NCI-H2081 (cell line): ENCODE data around the gene ROBO2.

Experiments used
- DNase-seq, 2 experiments: peaks; one replicate each; lab custom pipeline; 2025; lab: John Stamatoyannopoulos, UW

The ROBO2 gene

DNA sequence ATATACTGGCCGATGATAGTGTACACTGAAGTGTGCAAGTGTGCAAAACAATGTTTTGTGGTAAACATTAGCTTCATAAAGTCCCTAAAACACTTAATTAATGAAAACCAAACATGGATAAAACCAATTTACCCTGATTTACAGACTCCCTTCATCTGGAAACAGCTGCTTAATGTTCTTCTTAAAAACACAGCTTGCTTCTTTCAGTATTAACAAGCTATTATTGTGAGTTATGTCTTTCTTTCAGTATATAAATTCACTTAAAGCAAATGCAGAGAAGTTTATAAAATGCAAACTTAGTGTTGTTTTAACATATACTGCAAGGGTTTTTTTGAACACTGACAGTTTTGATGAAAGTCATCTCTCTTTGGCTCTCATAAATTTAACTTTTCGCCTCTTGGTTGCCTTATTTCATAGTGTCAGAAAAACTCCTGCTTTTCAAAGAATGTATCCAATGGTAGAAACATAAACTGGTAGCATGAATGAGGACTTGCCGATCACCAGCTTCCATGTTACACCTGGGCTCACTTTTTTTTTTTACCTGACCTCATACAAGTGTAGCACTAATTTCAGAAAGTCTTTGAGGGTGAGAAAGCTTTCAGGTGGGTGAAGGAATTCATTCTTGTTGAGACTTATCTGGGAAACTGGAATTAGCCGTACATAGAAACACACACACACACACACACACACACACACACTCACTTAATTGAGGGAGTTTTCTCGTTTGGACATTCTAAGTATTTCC is 532.2 kb downstream of the ROBO2 start:
- no peak for DNase-seq

DNA sequence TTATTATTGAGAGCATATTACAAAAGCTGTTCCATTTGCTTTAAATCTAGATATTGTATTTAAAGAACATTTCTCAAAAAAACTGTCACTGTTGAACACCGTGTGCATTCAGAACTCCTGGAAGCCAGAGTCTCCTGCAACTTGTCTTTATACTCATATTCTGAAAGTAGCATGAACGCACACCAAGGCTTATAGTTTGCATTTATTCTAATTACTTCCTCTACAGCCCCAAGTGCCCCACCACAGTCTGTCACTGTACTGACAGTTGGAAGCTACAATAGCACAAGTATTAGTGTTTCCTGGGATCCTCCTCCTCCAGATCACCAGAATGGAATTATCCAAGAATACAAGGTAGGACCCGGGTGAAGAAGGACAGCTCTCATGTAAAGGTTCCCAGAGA is 537.4 kb downstream of the ROBO2 start:
- DNase-seq, result no peak

DNA sequence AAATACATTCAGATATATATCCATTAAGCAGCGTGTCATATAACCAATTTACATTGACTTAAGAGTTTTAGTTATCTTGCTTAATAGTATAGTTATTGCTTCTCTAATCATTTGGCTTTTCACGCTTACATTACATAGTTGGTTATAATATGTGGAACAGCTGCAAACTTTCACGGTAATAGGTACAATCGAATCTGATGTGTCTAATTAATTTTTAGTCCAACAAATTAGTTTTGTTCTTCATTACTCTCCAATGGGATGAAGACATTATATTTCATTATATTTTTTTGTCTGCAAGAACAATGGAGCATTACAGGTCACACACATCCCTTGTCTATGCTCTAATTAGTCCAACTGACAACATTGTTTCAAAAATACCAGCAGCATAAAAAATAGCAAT is 546.3 kb downstream of the ROBO2 start:
- DNase-seq, result no peak

DNA sequence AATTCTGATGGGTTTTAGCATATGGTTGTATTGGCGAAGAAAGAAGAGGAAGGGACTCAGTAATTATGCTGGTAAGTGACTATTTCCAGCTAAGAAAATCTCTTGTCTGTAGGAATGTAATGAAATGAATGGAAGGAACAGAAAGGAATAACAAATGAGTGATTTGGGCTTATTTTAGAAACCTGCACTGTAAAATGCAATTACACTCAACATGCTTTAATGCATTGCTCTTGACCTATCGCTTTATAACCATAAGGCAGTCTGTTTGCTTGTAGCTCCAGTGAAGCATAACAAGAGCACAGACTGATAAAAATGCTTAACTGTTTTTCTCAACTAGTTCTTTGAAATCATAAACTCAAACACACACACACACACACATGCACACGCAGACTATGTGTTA is 549.0 kb downstream of the ROBO2 start:
- no peak for DNase-seq

DNA sequence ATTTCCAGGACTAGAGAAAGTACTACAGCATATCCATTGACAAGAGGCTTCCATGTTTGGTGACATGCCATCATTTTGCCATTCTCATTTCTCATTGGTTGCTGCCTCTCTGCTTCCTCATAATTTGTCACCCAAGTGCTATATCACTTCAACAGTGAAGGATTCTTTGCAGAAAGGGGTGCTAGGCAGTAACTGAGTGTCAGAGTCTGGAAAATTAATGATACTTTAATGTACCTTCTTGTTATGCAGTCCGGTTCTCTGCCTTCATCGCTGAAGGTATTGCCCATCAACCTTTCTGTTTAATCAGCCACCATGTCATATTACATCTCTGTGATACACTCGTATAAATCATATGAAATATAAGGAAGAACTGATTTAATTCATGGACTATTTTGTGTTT is 550.3 kb downstream of the ROBO2 start:
- DNase-seq, result no peak

DNA sequence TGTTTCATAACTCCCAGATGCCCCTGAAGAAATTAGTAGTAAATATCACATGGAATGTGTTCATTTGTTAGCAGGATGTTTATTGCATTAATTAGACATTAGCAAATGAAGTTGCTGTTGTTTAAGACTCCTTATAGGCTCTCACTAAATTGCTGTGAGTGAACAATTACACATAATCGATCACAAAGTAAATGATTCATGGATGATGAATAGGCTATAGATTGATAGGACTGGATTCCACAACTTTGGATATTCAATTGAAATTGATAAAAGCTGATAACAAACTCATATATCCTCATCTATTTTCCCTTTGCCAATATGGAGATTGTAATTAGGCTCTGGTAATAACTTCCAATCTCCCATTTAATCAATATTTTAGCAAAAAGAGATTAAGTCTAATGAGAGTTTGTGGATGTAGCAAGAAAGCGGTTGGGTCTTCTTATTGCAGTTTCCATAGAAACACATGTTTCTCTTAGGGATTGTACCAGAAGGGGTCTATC is 555.5 kb downstream of the ROBO2 start:
- no peak for DNase-seq

DNA sequence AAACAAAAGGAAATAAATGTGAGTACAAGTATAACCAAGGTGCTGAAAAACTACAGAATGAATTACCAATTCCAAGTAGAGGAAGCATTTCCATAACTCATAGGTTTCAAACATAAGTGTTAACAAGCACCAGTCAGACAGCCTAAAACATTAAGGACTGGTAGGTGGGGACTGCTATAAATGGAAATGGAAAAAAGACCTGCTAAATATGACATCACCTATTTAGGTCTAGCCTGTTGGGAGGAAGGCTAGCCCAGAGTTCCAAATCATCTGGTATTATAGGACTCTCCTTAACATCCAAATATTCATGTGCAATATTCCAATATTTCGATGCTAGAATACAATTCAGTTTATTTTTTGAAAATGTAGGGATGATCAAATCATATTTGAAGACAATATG is 560.0 kb downstream of the ROBO2 start:
- DNase-seq, result no peak

DNA sequence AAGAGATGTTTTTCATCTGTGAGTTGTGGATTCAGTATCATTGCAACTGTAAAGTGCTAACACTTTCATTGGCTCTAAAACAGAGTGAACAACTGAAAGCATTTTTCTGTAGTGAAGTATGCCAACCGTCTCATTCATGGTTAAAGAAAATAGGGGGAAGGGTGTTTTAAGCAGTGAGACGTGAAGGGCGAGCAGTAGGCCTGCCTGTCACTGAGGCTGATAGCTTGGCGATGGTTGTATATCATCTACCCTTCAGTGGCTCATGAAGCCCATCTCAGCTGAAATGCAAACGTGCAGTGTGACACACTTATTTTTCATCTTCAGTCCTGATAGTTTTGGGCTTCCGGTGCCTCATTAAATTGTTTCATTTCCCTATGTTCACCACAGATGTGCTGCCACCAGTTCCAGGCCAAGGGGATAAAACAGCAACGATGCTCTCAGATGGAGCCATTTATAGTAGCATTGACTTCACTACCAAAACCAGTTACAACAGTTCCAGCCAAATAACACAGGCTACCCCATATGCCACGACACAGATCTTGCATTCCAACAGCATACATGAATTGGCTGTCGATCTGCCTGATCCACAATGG is 562.0 kb downstream of the ROBO2 start:
- DNase-seq, result no peak

DNA sequence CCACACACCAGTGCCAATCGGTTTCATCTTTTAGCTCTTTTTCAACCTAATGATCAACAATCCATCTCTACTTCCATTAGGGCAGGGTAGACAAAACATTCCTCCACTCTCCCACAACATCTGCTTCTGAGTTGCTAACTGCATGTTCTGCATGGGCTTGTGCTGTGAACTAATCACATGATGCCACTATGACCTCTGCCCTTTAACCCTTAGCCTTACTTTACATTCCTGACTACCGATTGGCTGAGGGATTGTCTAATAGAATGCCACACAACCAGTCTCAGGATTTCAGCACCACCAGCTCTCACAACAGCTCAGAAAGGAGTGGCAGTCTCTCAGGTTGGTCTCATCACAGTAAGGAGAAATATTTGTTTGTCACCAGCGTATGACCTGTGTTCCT is 562.8 kb downstream of the ROBO2 start:
- DNase-seq, result no peak

DNA sequence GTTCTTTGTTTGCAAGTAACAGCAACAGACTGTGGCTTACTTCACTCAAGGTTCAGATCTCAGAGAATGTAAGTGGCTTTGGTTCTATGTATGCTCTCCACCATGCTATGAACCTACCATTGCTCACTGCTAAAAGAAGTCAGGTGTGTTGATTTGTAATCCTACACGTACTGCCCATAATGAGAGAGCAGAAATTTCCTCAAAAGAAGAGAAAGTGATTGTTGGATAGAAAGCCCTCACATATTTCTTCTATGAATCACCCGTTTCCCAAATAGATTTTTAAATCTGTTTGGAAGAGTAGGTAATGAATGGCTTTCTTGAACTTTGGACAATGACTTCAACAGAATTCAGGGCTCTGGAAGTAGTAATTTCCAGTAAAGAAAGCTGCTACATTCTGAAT is 565.4 kb downstream of the ROBO2 start:
- no peak for DNase-seq

DNA sequence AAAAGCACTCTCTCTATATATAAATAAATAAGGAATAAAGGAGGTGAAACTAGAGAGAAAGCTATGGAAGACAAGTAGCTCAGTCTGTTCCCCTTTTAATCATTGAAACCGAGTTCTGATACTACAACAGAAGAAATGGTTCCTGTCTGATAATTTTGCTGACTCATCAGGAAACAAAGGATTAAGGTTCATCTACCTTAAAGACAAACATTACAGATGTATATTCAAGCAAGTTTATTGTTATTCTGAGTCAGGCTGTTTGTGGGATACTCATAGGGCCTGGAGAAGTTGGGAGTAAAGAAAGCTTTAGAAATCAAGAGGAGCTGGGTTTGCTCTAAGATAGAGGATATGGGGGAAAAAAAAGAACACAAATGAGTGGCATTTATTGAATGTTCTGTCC is 566.0 kb downstream of the ROBO2 start:
- no peak for DNase-seq

DNA sequence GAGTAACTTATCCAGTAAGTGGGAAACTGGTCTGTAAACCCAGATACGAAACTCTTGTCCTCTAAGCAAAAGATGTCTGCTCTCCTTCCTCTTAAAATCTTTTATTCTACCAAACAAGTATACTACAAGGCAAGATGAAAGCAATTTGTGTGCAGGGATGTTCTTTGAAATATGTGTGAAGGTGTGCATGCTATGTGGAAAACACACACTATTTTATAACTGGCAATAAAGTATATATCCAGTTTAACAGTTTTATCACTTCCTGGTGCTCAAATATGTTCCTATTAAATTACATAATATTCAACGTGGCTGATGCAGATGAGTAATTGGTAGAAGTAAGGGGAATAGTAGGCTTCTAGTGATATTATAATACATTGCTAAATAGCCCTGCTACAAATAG is 566.5 kb downstream of the ROBO2 start:
- no peak for DNase-seq

DNA sequence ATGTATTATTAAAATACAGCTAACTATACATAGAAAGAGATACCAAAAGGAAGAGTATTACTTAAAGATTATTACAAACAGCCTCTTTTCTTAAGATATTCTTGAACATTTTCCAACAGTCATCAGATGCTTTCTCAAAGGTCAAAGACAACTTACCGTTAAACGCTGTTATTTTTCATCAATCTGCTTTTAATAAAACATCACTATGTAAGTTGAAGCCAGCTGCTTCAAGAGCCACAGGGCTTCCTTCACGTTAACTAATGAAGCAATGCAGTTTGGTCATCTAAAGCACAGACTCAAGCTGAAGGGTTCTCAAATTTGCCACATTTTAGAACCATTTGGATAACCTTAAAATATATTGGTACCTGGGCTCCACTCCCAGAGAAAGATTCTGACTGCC is 578.8 kb downstream of the ROBO2 start:
- DNase-seq, result no peak

DNA sequence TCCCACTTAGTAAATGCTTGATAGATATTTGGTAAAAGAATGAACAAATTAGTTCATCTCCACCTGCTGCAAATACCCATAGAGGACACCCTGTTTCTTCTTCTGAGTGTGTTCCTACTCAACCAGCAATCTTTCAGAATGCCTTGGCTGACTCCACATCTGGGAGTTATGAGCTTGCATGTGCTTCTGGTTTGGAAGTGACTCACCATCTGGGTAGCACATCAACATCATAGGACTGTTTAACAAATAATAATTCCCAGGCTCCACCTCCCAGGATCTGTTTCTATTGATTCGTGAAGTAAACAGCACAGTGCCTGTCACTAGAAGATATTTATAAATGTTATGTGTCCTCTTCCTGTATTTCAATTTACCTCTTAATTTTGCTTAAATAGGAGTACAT is 580.1 kb downstream of the ROBO2 start:
- no peak for DNase-seq

DNA sequence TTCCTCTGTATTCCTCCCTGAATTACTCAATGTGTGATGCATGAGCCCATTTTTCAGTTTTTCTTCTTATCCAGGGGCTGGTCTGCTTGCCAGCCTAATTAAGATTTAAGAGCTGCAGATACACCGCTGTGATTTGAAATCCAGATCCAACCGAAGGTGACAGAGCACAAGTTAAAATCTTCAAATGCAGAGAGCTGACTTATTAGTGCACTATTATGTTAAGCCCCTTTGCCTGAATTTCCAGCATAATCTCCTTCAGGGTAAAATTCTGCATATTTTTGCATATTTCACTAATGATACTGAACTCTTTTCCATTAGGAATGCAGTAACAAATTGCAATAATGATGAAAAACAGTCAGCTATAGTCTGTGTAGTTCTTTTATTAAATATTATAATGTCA is 583.6 kb downstream of the ROBO2 start:
- no peak for DNase-seq

DNA sequence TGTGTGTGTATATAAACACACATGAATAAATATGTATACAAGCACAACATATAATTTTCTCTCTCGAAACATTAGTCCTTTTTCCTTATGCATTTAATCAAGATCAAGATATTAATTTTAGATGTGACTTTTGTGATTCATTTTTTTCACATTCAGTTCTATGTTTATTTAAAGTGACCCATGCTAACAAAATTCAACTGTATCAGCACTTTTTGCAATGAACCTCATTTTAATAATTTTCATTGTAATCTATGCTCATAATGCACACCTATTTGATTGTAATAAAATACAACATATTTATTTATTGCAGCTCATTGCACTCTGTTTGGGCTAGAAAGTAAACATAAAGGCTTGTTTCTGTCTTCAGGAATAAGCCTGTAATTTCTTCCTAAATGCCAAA is 586.3 kb downstream of the ROBO2 start:
- no peak for DNase-seq

DNA sequence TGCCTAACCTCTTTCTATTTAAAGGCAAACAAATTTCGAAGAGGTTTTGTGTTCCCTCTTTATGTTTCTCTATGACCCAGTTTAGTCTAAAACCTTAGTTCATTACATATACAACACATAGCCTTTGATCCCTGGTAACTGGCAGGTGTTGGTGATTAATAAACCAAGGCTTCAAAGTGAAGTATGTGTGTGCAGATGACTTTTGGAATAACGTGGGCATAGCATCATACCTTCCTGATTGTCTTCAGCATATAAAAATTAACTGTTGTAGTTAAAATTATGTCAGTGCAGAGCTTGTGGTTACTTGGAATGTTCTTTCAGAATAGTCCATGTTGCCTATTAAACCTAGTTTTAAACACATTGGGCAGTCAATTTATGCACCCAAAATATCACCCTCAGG is 608.3 kb downstream of the ROBO2 start:
- DNase-seq, result no peak

DNA sequence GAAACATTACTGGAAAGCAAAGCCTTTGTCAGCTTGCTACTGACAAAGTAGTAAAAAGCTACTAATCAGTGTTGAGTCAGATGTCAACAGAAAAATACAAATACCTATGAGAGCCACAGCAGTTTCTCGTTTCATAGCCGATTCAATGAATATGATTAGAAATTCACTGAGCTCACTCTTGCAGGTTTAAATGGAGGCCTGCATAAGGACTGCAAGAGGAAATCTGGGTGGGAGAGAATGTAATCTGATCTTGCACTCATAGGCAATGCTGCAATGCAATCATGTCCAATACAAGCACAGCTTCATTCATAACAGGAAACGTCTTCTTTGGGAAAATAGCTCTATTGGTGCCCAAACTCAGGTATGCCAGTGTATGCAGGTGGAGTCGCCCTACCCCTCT is 608.8 kb downstream of the ROBO2 start:
- peak in 1 of 2 experiments; percentile 9 for DNase-seq

DNA sequence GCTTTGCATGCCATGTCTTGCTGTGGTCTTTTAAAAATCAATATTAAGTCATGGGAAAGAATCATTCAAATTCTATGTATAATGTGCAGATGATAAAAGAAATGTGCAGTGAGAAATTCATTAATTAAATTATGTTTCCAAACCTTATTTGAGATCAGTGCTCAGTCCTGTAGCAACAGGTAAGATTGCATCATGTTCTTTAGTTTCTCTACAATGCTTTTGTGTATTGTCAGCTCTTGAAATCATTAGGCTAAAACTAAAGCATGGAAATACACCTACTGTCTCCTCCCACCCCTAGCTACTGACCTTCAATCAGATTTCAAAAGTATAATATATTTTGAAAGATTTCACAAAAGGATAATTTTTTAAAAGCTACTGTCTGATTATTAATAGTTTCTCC is 612.7 kb downstream of the ROBO2 start:
- DNase-seq, result no peak

DNA sequence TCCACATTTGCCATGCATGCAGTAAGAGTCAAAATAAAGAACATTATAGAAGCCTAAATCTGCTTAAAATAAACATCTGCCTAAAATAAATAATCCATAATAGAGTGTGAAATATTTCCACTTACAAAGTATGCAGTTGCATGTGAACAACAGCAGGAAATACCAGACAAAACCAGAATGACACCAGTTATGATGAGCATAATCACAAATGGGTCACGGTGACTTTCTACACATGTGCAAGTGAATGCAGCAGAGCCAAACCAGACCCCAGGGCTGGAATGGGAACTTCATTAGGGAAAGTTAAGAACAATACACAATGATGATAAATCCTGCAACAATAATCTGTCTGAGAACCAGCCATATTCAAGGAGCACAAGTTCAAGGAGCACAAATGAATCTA is 615.5 kb downstream of the ROBO2 start:
- DNase-seq, result no peak

DNA sequence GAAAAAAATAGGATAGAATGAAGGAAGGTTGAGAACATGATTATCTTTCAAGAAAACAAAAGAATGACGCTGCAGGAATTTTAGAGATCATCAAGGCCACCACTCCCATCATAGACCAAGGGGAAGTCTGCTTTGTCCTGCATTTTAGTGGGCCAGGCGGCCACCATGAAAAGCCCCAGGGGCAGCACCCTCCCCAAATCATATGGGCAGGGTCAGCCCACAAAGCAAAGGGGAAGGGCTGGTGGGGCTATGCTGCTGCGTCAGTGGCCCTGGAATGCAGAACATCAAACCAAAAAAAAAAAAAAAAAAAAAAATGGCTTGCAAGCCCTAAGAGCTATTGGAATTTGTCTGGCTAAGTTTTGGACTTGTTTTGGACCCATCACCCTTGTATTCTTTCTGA is 620.8 kb downstream of the ROBO2 start:
- no peak for DNase-seq

DNA sequence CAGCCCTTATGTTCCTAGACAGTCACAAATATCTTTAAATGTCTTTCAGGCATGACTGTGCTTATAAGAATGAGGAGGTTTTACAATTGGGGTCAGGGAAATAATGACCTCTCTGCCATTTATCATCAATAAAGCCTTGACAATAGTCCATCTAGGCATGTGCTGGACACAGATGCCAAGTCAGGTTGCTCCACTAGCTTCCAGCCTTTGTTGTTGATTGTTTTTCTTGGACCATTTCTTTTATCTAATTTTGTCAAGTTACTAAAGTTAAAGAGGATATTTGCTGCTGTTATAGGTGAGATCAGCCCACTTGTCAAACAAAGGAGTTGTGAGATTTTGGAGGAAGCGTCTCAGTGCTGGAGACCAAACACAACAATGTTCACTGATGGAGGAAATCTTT is 628.0 kb downstream of the ROBO2 start:
- DNase-seq, result no peak

DNA sequence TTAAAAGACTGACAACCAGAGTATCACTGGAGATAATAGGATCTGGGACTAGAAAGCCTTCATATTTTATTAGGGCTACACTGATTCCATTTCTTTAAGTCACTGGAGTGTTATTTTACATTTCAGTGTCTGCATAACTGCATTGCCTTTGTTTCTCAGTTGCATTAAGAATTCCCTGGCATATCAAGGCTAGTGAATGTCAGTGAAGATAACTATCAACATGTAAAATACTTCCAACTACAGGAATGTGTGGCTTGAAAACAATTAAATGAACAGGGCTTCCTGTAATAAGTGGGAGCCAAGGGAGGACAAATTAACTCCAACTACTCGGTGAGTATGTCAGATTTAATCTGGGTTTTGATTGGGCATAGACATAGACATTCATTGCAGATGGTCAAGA is 628.5 kb downstream of the ROBO2 start:
- DNase-seq, result no peak

DNA sequence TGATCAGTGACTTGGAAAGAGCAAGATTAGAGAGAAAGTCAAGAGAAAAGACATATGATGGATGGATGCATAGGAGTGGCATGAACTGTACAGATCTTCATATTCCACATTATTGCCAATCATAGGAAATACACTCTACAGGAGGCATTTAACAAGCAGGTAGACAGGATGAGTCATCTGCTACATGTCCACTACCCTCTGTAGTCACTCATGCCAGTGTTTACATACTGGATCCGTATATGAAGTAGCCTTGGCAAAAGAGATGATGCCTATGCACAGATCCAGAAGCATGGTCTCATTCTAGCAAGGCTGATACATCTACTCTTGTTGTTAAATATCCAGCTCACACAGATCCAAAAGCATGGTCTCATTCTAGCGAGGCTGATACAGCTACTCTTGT is 632.1 kb downstream of the ROBO2 start:
- no peak for DNase-seq
